Measurements from ENCODE around the gene TOP3B.

- TF ChIP-seq EZH2 (optimal IDR thresholded peaks at IDR 0.05; ENCODE audit: low read depth, low read length), result no peak
- TF ChIP-seq CTCF (IDR thresholded peaks at IDR 0.05; ENCODE audit: low read length), result no peak
- no peak for TF ChIP-seq EZH2phosphoT487 (IDR thresholded peaks at IDR 0.05; ENCODE audit: low read length)
Measured at GRCh38 chr22:21951931-21952465, 30.6 kb downstream of the TOP3B start.
